HepG2 (cell line): Measurements from ENCODE around the gene TMTC1. TPM values are rescaled to one million over a fixed set of nuclear protein-coding genes. Genes with fewer than 3 reads are reported as not detected.

ENCODE experiments used
- ATAC-seq: fragments of 200-7000 bp; cut with Tn5 transposase; 3 replicates; pipeline ENCODE4 v1.9.1; 2020; ENCODE audit warnings: mild to moderate bottlenecking, moderate library complexity
- BruUV-seq: library from RNA; stranded (reverse); fragments of 400-500 nt; replicated peaks from 2 replicates; lab custom pipeline; 2021; lab: Mats Ljungman, UMichigan
- CTCF ChIA-PET: fragments of 300-600 bp; formaldehyde crosslinking; extraction: SDS; loops from one replicate; lab custom pipeline; 2021; ENCODE audit warnings: low total read pairs, inconsistent platforms, low intra/inter-chr PET ratio; lab: Yijun Ruan, JAX
- POLR2A ChIA-PET: fragments of 350-600 bp; sonication (Branson Sonifier 250); formaldehyde crosslinking; loops from one replicate; lab custom pipeline; 2020; ENCODE audit warnings: antibody characterized with exemption, inconsistent platforms; lab: Yijun Ruan, JAX
- DNase-seq: peaks from one replicate; pipeline ENCODE4 v3.0.0-alpha.2; 2015; ENCODE audit warnings: low spot score
- FAIRE-seq: peaks from 3 replicates; lab custom pipeline; 2011; peaks lifted over from hg19 to GRCh38; lab: Jason Lieb, UNC
- H2AFZ ChIP-seq: one replicate; pipeline ENCODE4 v1.6.1; 2011; ENCODE audit warnings: low read length, inconsistent platforms
- H3K27ac ChIP-seq: fragments of 300-600 bp; 3 replicates; pipeline ENCODE4 v1.8.0; 2011; ENCODE audit warnings: mixed run types, mild to moderate bottlenecking, mixed read lengths, low read length, inconsistent platforms; ENCODE audit not compliant: insufficient read depth; ENCODE audit errors: extremely low read length
- H3K27me3 ChIP-seq, 2 experiments: fragments of 200-600 bp in 1 of 2; 2 replicates in 1 of 2; 3 replicates in 1 of 2; pipeline versions ENCODE4 v1.6.0 to v1.8.0; 2011; ENCODE audit warnings: low read length in 2 of 2, mild to moderate bottlenecking in 2 of 2, moderate library complexity in 2 of 2, inconsistent platforms in 1 of 2; ENCODE audit not compliant: insufficient read depth in 2 of 2, control insufficient read depth in 1 of 2
- H3K36me3 ChIP-seq, 2 experiments: fragments of 200-600 bp in 1 of 2; replicated peaks in 1 of 2; 2 replicates in 1 of 2; 3 replicates in 1 of 2; pipeline versions ENCODE4 v1.5.1 to v1.8.0; 2011; ENCODE audit warnings: low read length in 2 of 2, inconsistent platforms in 1 of 2; ENCODE audit not compliant: insufficient read depth in 2 of 2, control insufficient read depth in 1 of 2
- H3K4me1 ChIP-seq: 2 replicates; pipeline ENCODE4 v1.5.1; 2012; ENCODE audit warnings: low read length, inconsistent platforms; ENCODE audit not compliant: insufficient read depth
- H3K4me2 ChIP-seq: 2 replicates; pipeline ENCODE4 v1.6.0; 2011; ENCODE audit warnings: low read depth, low read length, inconsistent platforms
- H3K4me3 ChIP-seq, 3 experiments: fragments of 200-600 bp in 1 of 3; sonication (generic), shearing (Covaris generic) in 1 of 3; replicated peaks in 1 of 3; 2 replicates each; pipeline ENCODE4 v1.5.1; 2011 to 2016; ENCODE audit warnings: low read length in 3 of 3, inconsistent platforms in 2 of 3, low read depth in 2 of 3, mild to moderate bottlenecking in 2 of 3, control low read depth in 1 of 3, mixed read lengths in 1 of 3; ENCODE audit not compliant: insufficient read depth in 1 of 3
- H3K79me2 ChIP-seq: one replicate; pipeline ENCODE4 v1.6.1; 2011; ENCODE audit warnings: low read length, inconsistent platforms; ENCODE audit not compliant: insufficient read depth
- H3K9ac ChIP-seq: 2 replicates; pipeline ENCODE4 v1.6.0; 2011; ENCODE audit warnings: mild to moderate bottlenecking, low read depth, low read length, inconsistent platforms; ENCODE audit not compliant: insufficient read depth
- H3K9me3 ChIP-seq: 2 replicates; pipeline ENCODE4 v1.5.1; 2012; ENCODE audit warnings: mild to moderate bottlenecking, low read length
- H4K20me1 ChIP-seq: 2 replicates; pipeline ENCODE4 v1.6.0; 2011; ENCODE audit warnings: inconsistent platforms, mild to moderate bottlenecking, low read length, moderate library complexity; ENCODE audit not compliant: insufficient read depth
- FOSL2 ChIP-seq: sonication (generic); formaldehyde crosslinking; IDR thresholded peaks from 2 replicates; pipeline ENCODE4 v1.4.0; 2020; ENCODE audit warnings: missing genetic modification reagents
- ISL2 ChIP-seq: sonication (generic); formaldehyde crosslinking; IDR thresholded peaks from 2 replicates; pipeline ENCODE4 v1.5.0; 2020; ENCODE audit warnings: missing genetic modification reagents
- RAD21 ChIP-seq: fragments of 450-650 bp; formaldehyde crosslinking; IDR thresholded peaks from 2 replicates; pipeline ENCODE4 v1.5.0; 2020; ENCODE audit warnings: mild to moderate bottlenecking
- TEF ChIP-seq: sonication (generic); formaldehyde crosslinking; IDR thresholded peaks from 2 replicates; pipeline ENCODE4 v1.5.0; 2020; ENCODE audit warnings: missing genetic modification reagents
- ZBTB1 ChIP-seq: sonication (generic); formaldehyde crosslinking; IDR thresholded peaks from 2 replicates; pipeline ENCODE4 v1.4.0; 2020; ENCODE audit warnings: missing genetic modification reagents, borderline replicate concordance
- ZGPAT ChIP-seq: IDR thresholded peaks from 2 replicates; pipeline ENCODE4 v1.6.1; 2016; ENCODE audit warnings: mild to moderate bottlenecking
- ZNF260 ChIP-seq: sonication (generic); formaldehyde crosslinking; IDR thresholded peaks from 2 replicates; pipeline ENCODE4 v1.4.0; 2020; ENCODE audit warnings: missing genetic modification reagents, low read depth, mild to moderate bottlenecking, borderline replicate concordance
- ZNF317 ChIP-seq: sonication (generic); formaldehyde crosslinking; IDR thresholded peaks from 2 replicates; pipeline ENCODE4 v1.5.0; 2020; ENCODE audit warnings: mild to moderate bottlenecking, missing genetic modification reagents
- ZNF841 ChIP-seq: sonication (generic); formaldehyde crosslinking; IDR thresholded peaks from 2 replicates; pipeline ENCODE4 v1.8.1; 2023; ENCODE audit warnings: missing genetic modification reagents, borderline replicate concordance
- WGBS: methylation state at CpG from one replicate; pipeline ENCODE4 v1.1.6; 2017; ENCODE audit warnings: low lambda C conversion rate; 5-methylcytosine and 5-hydroxymethylcytosine counted together
- in situ Hi-C: cut with HindIII; loops from 2 replicates; pipeline ENCODE4 v1.10.0; 2017; ENCODE audit warnings: low pct_unique_long_range_greater_than_20kb; ENCODE audit not compliant: extremely low pct_ligation_motif_present
- intact Hi-C: fragments of 100-400 bp; cut with micrococcal nuclease; formaldehyde crosslinking; loops from one replicate; pipeline ENCODE4 v1.10.0; 2022; ENCODE audit not compliant: unreplicated experiment
- polyA plus RNA-seq, 8 experiments: library from polyadenylated mRNA; depleted of rRNA in 3 of 8; stranded (reverse) in 7 of 8; unstranded in 1 of 8; fragments of >200 nt; fragmentation: Illumina TruSeq in 4 of 8; extraction: Trizol in 4 of 8; gene quantifications; 2 replicates each; pipeline versions ENCODE4 v1.2.1 to v1.2.3, GENCODE V29; 2011 to 2016; ENCODE audit warnings: low read depth in 4 of 8, missing spikeins in 1 of 8, mixed read lengths in 1 of 8; ENCODE audit not compliant: insufficient read depth in 1 of 8
- total RNA-seq, 5 experiments: library from RNA; depleted of rRNA; stranded (reverse); fragments of >200 nt; fragmentation: Illumina TruSeq; extraction: Trizol; gene quantifications; 2 replicates each; pipeline ENCODE4 v1.2.3, GENCODE V29; 2016; ENCODE audit warnings: low read depth in 1 of 5

The TMTC1 gene
- total and polyA plus RNA-seq, 2 of the 13 experiments (the other 11 are each of a cell fraction or from before 2014, with no cell fraction given), result 0.69 to 1.8 TPM

GRCh38 chr12:29796823-29797263 is 13.1 kb upstream of the TMTC1 start:
- Histone ChIP-seq H3K4me2 (no peak overlapping the region), H3K9ac (no peak overlapping the region), H3K9me3 (peaks cover 22% of the 10 kb centered on the region), H3K36me3 (no peaks in the 10 kb centered on the region), H4K20me1 (no peaks in the 10 kb centered on the region), H3K79me2 (no peaks in the 10 kb centered on the region), H3K27ac (no peak overlapping the region), H3K4me3 (no peak overlapping the region), H3K4me1 (no peaks in the 10 kb centered on the region), H2AFZ (no peak overlapping the region), H3K27me3 (no peaks in the 10 kb centered on the region)
- ATAC-seq (no peak), DNase-seq (no peak), FAIRE-seq (no peak)
- intact Hi-C loops (no loop called here), in situ Hi-C loops (no loop called here)
- POLR2A ChIA-PET, result no interaction called here
- CTCF ChIA-PET, result no interaction called here
- 17% methylated on average over 6 of the region's 6 CpGs for WGBS
- TF ChIP-seq FOSL2 (CRISPR knock-in tag) (no peak), RAD21 (CRISPR knock-in tag) (no peak), TEF (CRISPR knock-in tag) (no peak), ZGPAT (no peak), ISL2 (CRISPR knock-in tag) (no peak), ZNF260 (CRISPR knock-in tag) (no peak), ZBTB1 (CRISPR knock-in tag) (no peak), ZNF317 (no peak), ZNF841 (CRISPR knock-in tag) (no peak)
- no TSS peak for BruUV-seq
